Activated CD4-positive, alpha-beta T cell treated with anti-CD3 and anti-CD28 coated beads, Interleukin-2, amount 10 ng/mL, durations not matched to agents 7 days and 5 days (primary cell): ENCODE results near the gene WAPL. TPM values are rescaled to one million over a fixed set of nuclear protein-coding genes. Genes with fewer than 3 reads are reported as not detected.

ENCODE experiments used
- CTCF ChIA-PET: fragments of 350-600 bp; sonication (Branson Sonifier 250); formaldehyde crosslinking; loops from one replicate; lab custom pipeline; 2021; ENCODE audit warnings: antibody characterized with exemption; lab: Charles Lee
- POLR2A ChIA-PET: fragments of 350-600 bp; sonication (Branson Sonifier 250); formaldehyde crosslinking; loops from one replicate; lab custom pipeline; 2021; ENCODE audit warnings: antibody characterized with exemption; lab: Charles Lee
- DNase-seq: peaks from one replicate; pipeline ENCODE4 v3.0.0-alpha.2; 2020
- H3K27ac Mint-ChIP-seq: one replicate; pipeline ENCODE4 v1.8.0; 2021; ENCODE audit warnings: mild to moderate bottlenecking, moderate library complexity, mixed read lengths
- H3K27me3 Mint-ChIP-seq: one replicate; pipeline ENCODE4 v1.8.0; 2021; ENCODE audit warnings: mixed read lengths
- H3K36me3 Mint-ChIP-seq: one replicate; pipeline ENCODE4 v1.8.0; 2021; ENCODE audit warnings: low read depth, mixed read lengths
- H3K4me1 Mint-ChIP-seq: one replicate; pipeline ENCODE4 v1.8.0; 2021; ENCODE audit warnings: mixed read lengths
- H3K4me3 Mint-ChIP-seq: one replicate; pipeline ENCODE4 v1.8.0; 2021; ENCODE audit warnings: mild to moderate bottlenecking, moderate library complexity, mixed read lengths
- H3K9me3 Mint-ChIP-seq: one replicate; pipeline ENCODE4 v1.8.0; 2021; ENCODE audit warnings: mixed read lengths
- total RNA-seq, 2 experiments: library from RNA; stranded (reverse); gene quantifications; one replicate each; pipeline ENCODE4 v1.2.3, GENCODE V29; 2021

The WAPL gene
- total RNA-seq, 2 experiments from 2014 or later = 50.3 to 54.4 TPM

DNA sequence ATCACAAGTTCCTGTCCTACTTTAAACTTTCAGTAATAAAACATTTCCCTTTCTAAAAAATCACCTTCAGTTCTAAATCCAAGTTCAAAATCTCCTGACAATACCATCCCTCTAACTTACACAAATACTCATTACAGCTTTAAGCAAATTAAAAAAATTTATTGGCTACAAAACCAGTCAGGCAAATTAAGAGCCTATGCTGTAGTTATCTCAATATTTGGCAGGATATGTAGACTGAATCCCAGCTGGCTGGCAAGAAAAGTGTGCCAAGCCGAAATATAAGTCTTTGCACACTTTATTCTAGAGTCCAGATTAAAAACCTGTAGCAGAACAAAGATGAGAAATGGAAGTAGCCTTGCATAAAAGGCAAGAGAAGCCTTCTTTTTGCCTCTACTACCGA lies 9.5 kb downstream of the WAPL start:
- no peak for DNase-seq
- Mint-ChIP-seq H3K4me1 (peaks cover 42% of the 10 kb centered on the region), H3K27ac (no peak overlapping the region), H3K4me3 (no peak overlapping the region), H3K36me3 (peaks cover 45% of the 10 kb centered on the region), H3K27me3 (no peaks in the 10 kb centered on the region), H3K9me3 (no peaks in the 10 kb centered on the region)
- ChIA-PET CTCF (no interaction called here), POLR2A (no interaction called here)

DNA sequence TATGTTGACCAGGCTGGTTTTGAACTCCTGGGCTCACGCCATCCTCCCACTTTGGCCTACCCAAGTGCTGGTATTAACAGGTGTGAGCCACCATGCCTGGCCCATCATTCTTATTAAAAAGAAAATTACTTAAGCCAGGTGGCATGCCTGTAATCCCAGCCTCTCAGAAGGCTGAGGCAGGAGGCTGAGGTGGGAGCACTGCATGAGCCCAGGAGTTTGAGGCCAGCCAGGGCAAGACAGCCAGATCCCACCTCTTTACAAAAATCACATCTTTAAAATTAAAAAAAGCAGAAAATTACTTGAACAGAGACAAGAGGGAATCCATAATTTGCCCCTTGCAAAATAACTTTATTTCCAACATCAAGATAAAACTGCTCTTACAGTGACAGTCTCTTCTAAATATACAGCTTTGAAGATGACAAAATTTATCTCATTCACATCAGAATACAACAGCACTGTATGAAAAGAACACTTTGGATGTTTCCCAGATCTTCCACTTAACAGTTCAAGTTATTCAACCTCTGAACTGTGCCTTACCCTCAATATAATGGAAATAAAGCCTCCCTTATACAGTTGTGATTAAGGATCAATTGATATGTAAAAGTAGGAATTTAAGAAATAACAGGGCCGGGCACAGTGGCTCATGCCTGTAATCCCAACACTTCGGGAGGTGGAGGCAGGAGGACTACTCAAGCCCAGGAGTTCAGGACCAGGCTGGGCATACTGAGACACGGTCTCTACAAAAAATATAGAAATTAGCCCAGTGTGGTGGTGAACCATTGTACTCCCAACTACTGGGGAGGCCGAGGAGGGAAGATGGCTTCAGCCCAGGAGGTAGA lies 10.3 kb downstream of the WAPL start:
- ChIA-PET CTCF (no interaction called here), POLR2A (no interaction called here)
- no peak for DNase-seq
- peaks cover 40% of the 10 kb centered on the region for H3K36me3 Mint-ChIP-seq
- no peak overlapping the region for H3K4me3 Mint-ChIP-seq
- H3K27ac Mint-ChIP-seq = no peak overlapping the region
- H3K9me3 Mint-ChIP-seq = no peaks in the 10 kb centered on the region
- no peaks in the 10 kb centered on the region for H3K27me3 Mint-ChIP-seq
- H3K4me1 Mint-ChIP-seq = peaks cover 40% of the 10 kb centered on the region

DNA sequence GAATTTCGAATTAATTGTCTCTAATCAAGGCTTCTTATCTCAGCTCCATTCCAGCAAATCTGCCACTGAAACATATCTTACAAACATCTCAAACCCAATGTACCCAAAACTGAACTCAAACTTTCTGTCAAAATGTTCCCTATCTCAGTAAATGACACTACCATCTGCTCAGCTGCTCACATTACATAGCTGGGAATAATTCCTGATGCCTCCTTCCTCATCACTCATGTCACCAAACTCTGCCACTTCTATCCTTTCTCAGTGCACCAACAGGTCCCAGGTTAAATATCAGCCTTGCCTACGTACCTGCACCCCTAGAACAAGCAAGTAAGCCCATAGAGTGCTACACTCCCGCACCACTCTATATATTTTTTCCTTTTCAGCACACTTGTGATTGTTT lies 12.4 kb downstream of the WAPL start:
- Mint-ChIP-seq H3K36me3 (peaks cover 26% of the 10 kb centered on the region), H3K4me3 (no peak overlapping the region), H3K27me3 (no peaks in the 10 kb centered on the region), H3K9me3 (no peaks in the 10 kb centered on the region), H3K4me1 (peaks cover 28% of the 10 kb centered on the region), H3K27ac (no peak overlapping the region)
- ChIA-PET POLR2A (no interaction called here), CTCF (no interaction called here)
- DNase-seq = no peak

DNA sequence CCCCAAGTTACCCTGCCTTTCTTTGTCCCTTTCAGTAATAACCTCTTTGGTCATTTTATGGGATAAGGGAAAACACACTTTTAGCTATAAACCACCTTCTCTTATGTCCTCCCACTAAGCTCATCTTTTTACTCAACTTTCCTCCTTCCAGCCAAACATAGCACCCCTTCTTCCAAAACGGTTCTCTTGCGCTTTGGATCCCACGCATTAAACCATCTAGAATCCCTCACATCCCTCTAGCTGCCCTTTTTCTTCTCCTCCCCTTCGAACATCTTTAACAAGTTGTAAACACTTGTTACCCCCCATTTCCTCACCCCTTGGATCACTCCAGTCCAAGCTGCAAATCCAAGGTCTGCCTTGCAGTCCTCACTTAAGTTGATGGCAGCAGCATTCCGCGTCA lies 13.4 kb downstream of the WAPL start:
- CTCF ChIA-PET = interaction anchor here (0.7 to 1.2 kb wide), 2 partner anchors 9 to 108 kb away, joined by 3 to 4 read pairs; no protein-coding TSS in a partner anchor
- POLR2A ChIA-PET = no interaction called here
- DNase-seq = no peak
- Mint-ChIP-seq H3K9me3 (no peaks in the 10 kb centered on the region), H3K27ac (no peak overlapping the region), H3K27me3 (no peaks in the 10 kb centered on the region), H3K4me3 (no peak overlapping the region), H3K36me3 (peaks cover 26% of the 10 kb centered on the region), H3K4me1 (peaks cover 21% of the 10 kb centered on the region)

DNA sequence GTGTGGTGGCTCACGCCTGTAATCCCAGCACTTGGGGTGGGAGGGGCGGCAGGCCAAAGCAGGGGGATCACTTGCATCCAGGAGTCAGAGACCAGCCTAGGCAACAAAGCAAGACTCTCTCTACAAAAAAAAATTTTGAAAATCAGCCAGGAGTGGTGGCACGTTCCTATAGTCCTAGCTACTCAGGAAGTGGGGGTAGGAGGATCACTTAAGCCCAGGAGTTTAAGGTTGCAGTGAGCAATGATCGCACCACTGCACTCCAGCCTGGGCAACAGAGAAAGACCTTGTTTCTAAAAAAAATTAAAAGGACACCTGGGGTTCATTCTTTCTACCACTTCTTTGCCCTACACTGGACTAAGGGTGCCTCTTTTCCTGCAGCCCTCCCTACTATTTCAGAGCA lies 15.1 kb downstream of the WAPL start:
- Mint-ChIP-seq H3K9me3 (no peaks in the 10 kb centered on the region), H3K4me3 (no peak overlapping the region), H3K27me3 (no peaks in the 10 kb centered on the region), H3K27ac (no peak overlapping the region), H3K4me1 (peaks cover 11% of the 10 kb centered on the region), H3K36me3 (peaks cover 24% of the 10 kb centered on the region)
- ChIA-PET CTCF (interaction anchor here (0.9 kb wide), 1 partner anchor 12 kb away, joined by 4 read pairs; no protein-coding TSS in a partner anchor), POLR2A (no interaction called here)
- DNase-seq = no peak

DNA sequence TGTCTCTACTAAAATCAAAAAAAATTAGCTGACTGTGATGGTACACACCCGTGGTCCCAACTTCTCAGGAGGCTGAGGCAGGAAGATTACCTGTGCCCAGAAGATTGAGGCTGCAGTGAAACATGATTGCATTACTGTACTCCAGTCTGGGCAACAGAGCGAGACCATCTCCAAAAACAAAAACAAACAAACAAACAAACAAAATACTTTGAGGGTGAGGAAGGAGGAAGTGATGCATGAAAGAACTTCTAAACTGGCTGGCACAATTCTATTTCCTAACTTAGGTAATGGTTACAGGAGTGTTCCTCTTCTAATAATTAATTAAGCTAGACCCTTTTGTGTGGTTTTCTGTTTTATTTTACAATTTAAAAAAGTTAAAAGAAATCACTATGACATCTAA lies 15.5 kb downstream of the WAPL start:
- no peak for DNase-seq
- Mint-ChIP-seq H3K4me1 (peaks cover 15% of the 10 kb centered on the region), H3K4me3 (no peak overlapping the region), H3K36me3 (peaks cover 22% of the 10 kb centered on the region), H3K9me3 (no peaks in the 10 kb centered on the region), H3K27ac (no peak overlapping the region), H3K27me3 (no peaks in the 10 kb centered on the region)
- ChIA-PET CTCF (interaction anchor here (0.6 to 1.3 kb wide), 3 partner anchors 12 to 68 kb away, joined by 3 to 4 read pairs (median 4); no protein-coding TSS in a partner anchor), POLR2A (no interaction called here)

DNA sequence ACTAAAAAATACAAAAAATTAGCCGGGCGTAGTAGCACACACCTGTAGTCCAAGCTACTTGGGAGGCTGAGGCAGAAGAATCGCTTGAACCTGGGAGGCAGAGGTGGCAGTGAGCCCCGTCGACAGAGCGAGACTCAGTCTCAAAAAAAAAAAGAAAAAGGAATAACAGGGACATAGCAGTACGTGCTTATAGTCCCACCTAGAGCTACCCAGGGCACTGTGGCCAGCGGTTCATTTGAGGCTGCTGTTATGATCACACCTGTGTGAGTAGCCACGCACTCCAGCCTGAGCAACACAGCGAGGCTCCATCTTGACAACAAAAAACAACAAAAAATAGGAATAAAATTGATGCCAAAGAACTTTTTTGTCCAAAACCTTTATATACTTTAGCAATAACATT lies 17.1 kb downstream of the WAPL start:
- Mint-ChIP-seq H3K9me3 (no peaks in the 10 kb centered on the region), H3K27me3 (no peaks in the 10 kb centered on the region), H3K4me1 (peaks cover 23% of the 10 kb centered on the region), H3K36me3 (peaks cover 30% of the 10 kb centered on the region), H3K4me3 (no peak overlapping the region), H3K27ac (no peak overlapping the region)
- DNase-seq = no peak
- ChIA-PET POLR2A (interaction anchor here (0.7 kb wide), 1 partner anchor 206 kb away, joined by 10 read pairs; no protein-coding TSS in a partner anchor), CTCF (interaction anchor here (1.4 kb wide), 1 partner anchor 11 kb away, joined by 6 read pairs; no protein-coding TSS in a partner anchor)

DNA sequence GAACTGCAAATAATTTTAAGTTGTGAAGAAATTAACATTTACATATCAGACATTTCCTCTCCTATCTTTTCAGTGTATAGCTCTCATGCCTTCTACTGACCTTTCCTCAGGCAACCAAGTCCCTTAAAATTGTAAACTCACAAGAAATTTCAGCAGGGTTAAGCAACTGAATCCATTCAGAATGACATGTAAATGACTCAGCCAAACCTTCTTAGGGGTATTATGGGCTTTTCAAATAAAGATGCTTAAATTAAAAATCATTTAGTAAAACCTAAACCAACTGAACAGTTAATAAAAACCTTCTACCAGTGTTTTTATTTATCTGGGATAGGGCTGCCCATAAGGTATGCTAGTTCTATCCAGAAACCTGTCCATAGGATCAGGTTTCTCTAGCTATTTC lies 20.7 kb downstream of the WAPL start:
- H3K27me3 Mint-ChIP-seq = no peaks in the 10 kb centered on the region
- H3K4me1 Mint-ChIP-seq = peaks cover 24% of the 10 kb centered on the region
- peaks cover 51% of the 10 kb centered on the region for H3K36me3 Mint-ChIP-seq
- CTCF ChIA-PET = no interaction called here
- POLR2A ChIA-PET = no interaction called here
- no peak for DNase-seq
- H3K9me3 Mint-ChIP-seq = no peaks in the 10 kb centered on the region
- H3K4me3 Mint-ChIP-seq = no peak overlapping the region
- H3K27ac Mint-ChIP-seq = no peak overlapping the region

DNA sequence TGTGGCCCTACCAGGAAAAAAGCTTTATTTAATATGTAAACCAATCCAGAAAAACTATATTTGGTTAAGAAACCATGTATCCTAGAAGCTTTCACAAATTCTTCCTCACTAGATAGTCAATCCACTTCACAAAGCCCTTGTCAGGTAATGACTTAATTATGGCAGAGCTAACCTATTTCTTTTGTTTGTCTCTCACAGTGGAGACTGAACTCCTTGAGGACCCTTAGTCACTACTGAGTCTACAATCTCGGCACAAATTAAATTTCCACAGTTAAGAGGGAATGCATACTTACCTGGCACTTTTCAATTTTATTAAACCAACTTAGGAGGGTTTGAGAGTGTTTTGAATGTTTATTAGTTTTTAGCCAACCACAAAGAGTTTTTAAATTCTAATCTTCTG lies 23.0 kb downstream of the WAPL start:
- ChIA-PET POLR2A (interaction anchor here (0.8 kb wide), 1 partner anchor 13 kb away, joined by 5 read pairs; no protein-coding TSS in a partner anchor), CTCF (interaction anchor here (0.7 to 1.1 kb wide), 2 partner anchors 14 to 23 kb away, joined by 3 read pairs; no protein-coding TSS in a partner anchor)
- Mint-ChIP-seq H3K4me3 (no peak overlapping the region), H3K9me3 (no peaks in the 10 kb centered on the region), H3K4me1 (peaks cover 24% of the 10 kb centered on the region), H3K27ac (no peak overlapping the region), H3K36me3 (peaks cover 58% of the 10 kb centered on the region), H3K27me3 (no peaks in the 10 kb centered on the region)
- no peak for DNase-seq

DNA sequence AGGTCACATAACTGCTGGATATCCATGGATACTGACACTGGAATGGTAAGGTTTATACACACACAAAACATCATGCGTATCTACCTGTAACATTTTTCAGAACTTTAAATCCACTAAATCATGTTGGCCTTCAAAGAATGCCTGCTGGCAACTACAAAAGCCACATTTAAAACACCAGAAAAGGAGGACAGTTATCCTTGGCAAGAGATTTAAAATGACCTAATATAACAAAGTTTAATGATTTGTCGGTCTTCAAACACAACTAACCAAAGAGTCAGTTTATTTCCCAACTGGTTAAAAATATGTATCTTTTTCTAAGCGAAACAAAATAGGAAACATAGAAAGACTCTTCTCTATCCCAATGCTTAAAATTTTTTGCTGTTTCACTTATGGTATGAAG lies 24.0 kb downstream of the WAPL start:
- no peak overlapping the region for H3K27ac Mint-ChIP-seq
- ChIA-PET CTCF (no interaction called here), POLR2A (no interaction called here)
- peaks cover 49% of the 10 kb centered on the region for H3K36me3 Mint-ChIP-seq
- no peak for DNase-seq
- H3K4me3 Mint-ChIP-seq = no peak overlapping the region
- H3K27me3 Mint-ChIP-seq = no peaks in the 10 kb centered on the region
- H3K4me1 Mint-ChIP-seq = peaks cover 24% of the 10 kb centered on the region
- no peaks in the 10 kb centered on the region for H3K9me3 Mint-ChIP-seq

DNA sequence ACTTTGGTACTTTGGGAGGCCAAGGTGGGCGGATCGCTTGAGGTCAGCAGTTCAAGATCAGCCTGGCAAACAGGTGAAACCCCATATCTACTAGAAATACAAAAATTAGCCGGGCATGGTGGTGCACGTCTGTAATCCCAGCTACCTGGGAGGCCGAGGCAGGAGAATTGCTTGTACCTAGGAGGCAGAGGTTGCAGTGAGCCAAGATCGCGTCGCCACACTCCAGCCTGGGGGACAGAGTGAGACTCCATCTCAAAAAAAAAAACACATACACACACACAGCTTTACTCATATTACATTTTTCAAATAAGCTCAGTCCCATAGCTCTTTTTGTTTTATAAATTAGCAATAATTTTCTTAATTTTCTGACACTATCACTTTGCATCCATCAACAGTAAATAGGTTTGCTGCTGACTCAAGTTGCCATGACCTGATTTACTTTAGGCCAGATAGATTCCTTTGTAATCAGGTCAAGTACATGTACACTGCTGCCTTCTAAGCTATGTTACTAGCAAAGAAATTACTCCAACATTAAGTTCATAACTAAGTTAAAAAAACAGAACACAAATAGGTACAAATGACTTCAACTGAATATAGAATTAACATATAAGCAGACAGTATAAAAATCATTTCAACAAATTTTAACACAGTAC lies 31.5 kb downstream of the WAPL start:
- H3K4me1 Mint-ChIP-seq = peaks cover 8% of the 10 kb centered on the region
- CTCF ChIA-PET = no interaction called here
- POLR2A ChIA-PET = no interaction called here
- no peak overlapping the region for H3K27ac Mint-ChIP-seq
- H3K27me3 Mint-ChIP-seq = no peaks in the 10 kb centered on the region
- H3K36me3 Mint-ChIP-seq = peaks cover 43% of the 10 kb centered on the region
- DNase-seq = no peak
- H3K4me3 Mint-ChIP-seq = no peak overlapping the region
- no peaks in the 10 kb centered on the region for H3K9me3 Mint-ChIP-seq

DNA sequence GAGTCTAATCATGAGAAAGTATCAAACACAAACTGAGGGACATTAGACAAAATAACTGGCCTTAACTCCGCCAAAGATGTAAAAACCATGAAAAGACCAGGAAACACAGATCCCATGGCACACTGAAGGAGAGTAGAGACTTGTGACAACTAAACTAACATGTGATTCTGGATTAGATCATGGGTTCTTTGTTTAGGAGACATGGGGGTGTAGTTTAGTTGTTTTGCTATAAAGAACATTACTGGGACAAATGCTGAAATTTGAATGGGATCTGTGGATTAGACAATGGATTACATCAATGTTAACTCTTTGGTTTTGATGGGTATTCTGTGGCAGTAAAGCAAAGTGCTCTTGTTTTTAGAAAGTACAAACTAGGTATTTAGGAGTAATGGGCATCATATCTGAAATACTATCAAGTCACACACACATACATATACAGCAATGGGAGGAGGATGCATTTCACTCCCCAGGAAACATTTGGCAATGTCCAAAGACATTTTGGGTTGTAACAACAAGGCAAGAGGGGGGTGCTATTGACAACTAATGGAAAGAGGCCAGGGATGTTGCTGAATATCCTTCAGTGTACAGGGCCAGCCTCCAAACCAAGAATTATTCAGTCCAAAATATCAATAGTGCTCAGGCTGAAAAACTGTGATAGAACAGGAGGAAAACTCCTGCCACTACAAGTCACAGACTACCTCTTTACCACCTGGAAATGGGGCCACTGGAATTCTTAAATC lies 32.4 kb downstream of the WAPL start:
- no peak overlapping the region for H3K27ac Mint-ChIP-seq
- H3K36me3 Mint-ChIP-seq = peaks cover 42% of the 10 kb centered on the region
- no peaks in the 10 kb centered on the region for H3K27me3 Mint-ChIP-seq
- peaks cover 8% of the 10 kb centered on the region for H3K4me1 Mint-ChIP-seq
- DNase-seq = no peak
- H3K4me3 Mint-ChIP-seq = no peak overlapping the region
- ChIA-PET POLR2A (no interaction called here), CTCF (no interaction called here)
- no peaks in the 10 kb centered on the region for H3K9me3 Mint-ChIP-seq
